Left lung (tissue), 10 donors: ENCODE results near the gene AGAP1. TPM values are rescaled to one million over a fixed set of nuclear protein-coding genes. Genes with fewer than 3 reads are reported as not detected.

Experiments
- ATAC-seq: fragments of 200-7000 bp; cut with Tn5 transposase; one replicate; pipeline ENCODE4 v1.9.1; 2020; ENCODE audit warnings: moderate library complexity
- DNase-seq, 4 donors: peaks; one replicate each; pipeline ENCODE4 v3.0.0-alpha.2; 2013 to 2020
- H3K27ac ChIP-seq, 2 donors: fragments of 200-600 bp; sonication (generic) in 1 of 2; one replicate each; pipeline versions ENCODE4 v1.5.0 to v1.8.0; 2020 to 2021
- H3K27me3 ChIP-seq, 2 donors: fragments of 200-600 bp; sonication (generic) in 1 of 2; one replicate each; pipeline versions ENCODE4 v1.5.0 to v1.8.0; 2020 to 2021
- H3K36me3 ChIP-seq, 2 donors: fragments of 200-600 bp; sonication (generic) in 1 of 2; one replicate each; pipeline versions ENCODE4 v1.5.0 to v1.8.0; 2020 to 2021
- H3K4me1 ChIP-seq, 2 donors: fragments of 200-600 bp; one replicate each; pipeline ENCODE4 v1.8.0; 2021
- H3K4me3 ChIP-seq, 2 donors: fragments of 200-600 bp; sonication (generic) in 1 of 2; one replicate each; pipeline versions ENCODE4 v1.5.0 to v1.8.0; 2020 to 2021; ENCODE audit warnings: mild to moderate bottlenecking in 1 of 2
- H3K9me3 ChIP-seq, 2 donors: fragments of 200-600 bp; sonication (generic) in 1 of 2; one replicate each; pipeline versions ENCODE4 v1.5.0 to v1.8.0; 2020 to 2021
- CTCF ChIP-seq, 2 donors: fragments of 200-600 bp; sonication (generic) in 1 of 2; IDR thresholded peaks; one replicate each; pipeline versions ENCODE4 v1.5.0 to v1.8.0; 2021; ENCODE audit warnings: antibody characterized with exemption in 2 of 2
- intact Hi-C, 2 donors: fragments of 100-400 bp; cut with DNase I; formaldehyde crosslinking; loops; one replicate each; pipeline versions ENCODE4 v1.11.2 to v1.14.2; 2022
- polyA plus RNA-seq, 6 donors: library from polyadenylated mRNA; unstranded; fragments of 120-200 nt; gene quantifications; one replicate each; pipeline ENCODE4 v1.2.1, GENCODE V29; 2013; ENCODE audit not compliant: insufficient read length in 6 of 6
- total RNA-seq, 2 donors: library from RNA; stranded (reverse); fragmentation: NEBNext Ultra II Directional; extraction: Animal tissue kit (Norgen Biotek cat#: 25700); gene quantifications; one replicate each; pipeline ENCODE4 v1.2.1, GENCODE V29; 2021
- donor health status: DM: no; HTN: yes; CAD: no.
- donor health status: DM: no; HTN: no; CAD: no.

The AGAP1 gene
- total and polyA plus RNA-seq, 8 donors, result 13.1 to 25.4 (median 22.4) TPM

- H3K27ac ChIP-seq, result no peak overlapping the region
- H3K4me3 ChIP-seq, result no peak overlapping the region
- peaks cover 0 to 19% of the 10 kb centered on the region in 2 donors for H3K36me3 ChIP-seq
- H3K9me3 ChIP-seq, result no peaks in the 10 kb centered on the region
- H3K4me1 ChIP-seq, result no peaks in the 10 kb centered on the region
- no peak for TF ChIP-seq CTCF (IDR thresholded peaks at IDR 0.05)
- no peak for ATAC-seq
- no peaks in the 10 kb centered on the region for H3K27me3 ChIP-seq
- no peak for DNase-seq
- intact Hi-C loops, result no loop called here
Observed at GRCh38 chr2:235914756-235915155, 420.9 kb downstream of the AGAP1 start.

- no peak for TF ChIP-seq CTCF (IDR thresholded peaks at IDR 0.05)
- Histone ChIP-seq H3K9me3 (no peaks in the 10 kb centered on the region), H3K4me1 (no peaks in the 10 kb centered on the region), H3K27ac (no peak overlapping the region), H3K4me3 (no peak overlapping the region), H3K27me3 (no peaks in the 10 kb centered on the region), H3K36me3 (peaks cover 0 to 15% of the 10 kb centered on the region in 2 donors)
- ATAC-seq, result no peak
- intact Hi-C loops, result no loop called here
- DNase-seq, result no peak
Observed at GRCh38 chr2:235917506-235917905, 423.7 kb downstream of the AGAP1 start.

GRCh38 chr2:235918876-235919275 is 425.0 kb downstream of the AGAP1 start:
- Histone ChIP-seq H3K9me3 (no peaks in the 10 kb centered on the region), H3K4me3 (no peak overlapping the region), H3K27me3 (no peaks in the 10 kb centered on the region), H3K4me1 (no peaks in the 10 kb centered on the region), H3K27ac (no peak overlapping the region), H3K36me3 (peaks cover 0 to 15% of the 10 kb centered on the region in 2 donors)
- ATAC-seq (no peak), DNase-seq (no peak)
- intact Hi-C loops, result no loop called here
- no peak for TF ChIP-seq CTCF (IDR thresholded peaks at IDR 0.05)

GRCh38 chr2:235920216-235920865 is 426.5 kb downstream of the AGAP1 start:
- no peak for TF ChIP-seq CTCF (IDR thresholded peaks at IDR 0.05)
- Histone ChIP-seq H3K4me3 (no peak overlapping the region), H3K27me3 (no peaks in the 10 kb centered on the region), H3K9me3 (no peaks in the 10 kb centered on the region), H3K27ac (no peak overlapping the region), H3K4me1 (no peaks in the 10 kb centered on the region), H3K36me3 (peaks cover 0 to 3% of the 10 kb centered on the region in 2 donors)
- no peak for DNase-seq
- intact Hi-C loops, result no loop called here
- no peak for ATAC-seq

GRCh38 chr2:235921508-235922191 is 427.8 kb downstream of the AGAP1 start:
- no peak overlapping the region for H3K27ac ChIP-seq
- DNase-seq (no peak), ATAC-seq (no peak)
- intact Hi-C loops, result no loop called here
- H3K27me3 ChIP-seq, result no peaks in the 10 kb centered on the region
- no peaks in the 10 kb centered on the region for H3K4me1 ChIP-seq
- TF ChIP-seq CTCF (IDR thresholded peaks at IDR 0.05), result no peak
- H3K36me3 ChIP-seq, result no peaks in the 10 kb centered on the region
- no peak overlapping the region for H3K4me3 ChIP-seq
- H3K9me3 ChIP-seq, result no peaks in the 10 kb centered on the region
